HCT116 (cell line): ENCODE data around the gene EVC. TPM values are rescaled to one million over a fixed set of nuclear protein-coding genes. Genes with fewer than 3 reads are reported as not detected.

Source experiments
- ATAC-seq: fragments of 200-7000 bp; cut with Tn5 transposase; 2 replicates; pipeline ENCODE4 v1.9.1; 2020; ENCODE audit warnings: mild to moderate bottlenecking, moderate library complexity
- BruUV-seq: library from RNA; stranded (reverse); fragments of 400-500 nt; replicated peaks from 2 replicates; lab custom pipeline; 2021; lab: Mats Ljungman, UMichigan
- CTCF ChIA-PET: fragments of 300-600 bp; sonication (Branson Sonifier 250); formaldehyde crosslinking; loops from one replicate; lab custom pipeline; 2021; ENCODE audit warnings: antibody characterized with exemption; lab: Charles Lee
- POLR2A ChIA-PET: fragments of 300-600, 350-600 bp; sonication (Branson Sonifier 250); formaldehyde crosslinking; loops from one replicate; lab custom pipeline; 2021; ENCODE audit warnings: antibody characterized with exemption; lab: Charles Lee
- RAD21 ChIA-PET, 2 experiments: fragments of 300-600 bp; sonication (Branson Sonifier 250); formaldehyde crosslinking; loops; one replicate each; lab custom pipeline; 2023; ENCODE audit warnings: low total read pairs in 2 of 2; ENCODE audit not compliant: uncharacterized antibody in 2 of 2, unreplicated experiment in 2 of 2, low non-redundant PET in 1 of 2; lab: Charles Lee
- DNase-seq: peaks from one replicate; pipeline ENCODE4 v3.0.0-alpha.2; 2010; ENCODE audit warnings: low read depth, low spot score
- H2AFZ ChIP-seq: fragments of 200-600 bp; shearing (Covaris generic), sonication (generic); 2 replicates; pipeline ENCODE4 v1.6.1; 2017; ENCODE audit warnings: low read depth, mixed run types, mixed read lengths, antibody characterized with exemption, low read length; ENCODE audit not compliant: poor library complexity, severe bottlenecking
- H3K27ac ChIP-seq: 2 replicates; pipeline ENCODE4 v1.5.1; 2012; ENCODE audit warnings: low read depth, low read length
- H3K27me3 ChIP-seq: fragments of 200-600 bp; sonication (generic); 2 replicates; pipeline ENCODE4 v1.6.1; 2016; ENCODE audit warnings: mixed run types, low read length, mixed read lengths; ENCODE audit not compliant: insufficient read depth
- H3K36me3 ChIP-seq, 2 experiments: fragments of 200-500 bp in 1 of 2; fragments of 200-600 bp in 1 of 2; sonication (Bioruptor generic) in 1 of 2; sonication (generic) in 1 of 2; 2 replicates each; pipeline versions ENCODE4 v1.5.1 to v1.6.1; 2014 to 2016; ENCODE audit warnings: low read length in 2 of 2, inconsistent platforms in 1 of 2, mixed read lengths in 1 of 2, mixed run types in 1 of 2; ENCODE audit not compliant: insufficient read depth in 2 of 2, control insufficient read depth in 1 of 2
- H3K4me1 ChIP-seq, 2 experiments: fragments of 200-600 bp in 1 of 2; sonication (generic) in 1 of 2; 2 replicates each; pipeline versions ENCODE4 v1.5.1 to v1.6.1; 2012 to 2017; ENCODE audit warnings: low read length in 2 of 2, inconsistent platforms in 1 of 2, mild to moderate bottlenecking in 1 of 2, mixed read lengths in 1 of 2, mixed run types in 1 of 2, moderate library complexity in 1 of 2; ENCODE audit not compliant: insufficient read depth in 2 of 2, control insufficient read depth in 1 of 2
- H3K4me2 ChIP-seq: fragments of 200-600 bp; sonication (generic); 2 replicates; pipeline ENCODE4 v1.6.1; 2017; ENCODE audit warnings: mixed run types, low read length, mixed read lengths
- H3K4me3 ChIP-seq, 2 experiments: fragments of 200-600 bp in 1 of 2; sonication (generic) in 1 of 2; replicated peaks in 1 of 2; 2 replicates each; pipeline ENCODE4 v1.5.1; 2011 to 2016; ENCODE audit warnings: low read length in 2 of 2, control low read depth in 1 of 2, low read depth in 1 of 2, mild to moderate bottlenecking in 1 of 2, mixed read lengths in 1 of 2, mixed run types in 1 of 2
- H3K79me2 ChIP-seq: fragments of 200-600 bp; sonication (generic); 2 replicates; pipeline ENCODE4 v1.6.1; 2017; ENCODE audit warnings: mild to moderate bottlenecking, mixed run types, low read length, moderate library complexity, mixed read lengths; ENCODE audit not compliant: insufficient read depth
- H3K9ac ChIP-seq: fragments of 200-600 bp; sonication (generic); 2 replicates; pipeline ENCODE4 v1.6.1; 2016; ENCODE audit warnings: low read length, mixed read lengths
- H3K9me2 ChIP-seq: fragments of 200-600 bp; sonication (generic), shearing (Covaris generic); 2 replicates; pipeline ENCODE4 v1.6.1; 2017; ENCODE audit warnings: mixed run types, mild to moderate bottlenecking, moderate library complexity; ENCODE audit not compliant: insufficient read depth
- H3K9me3 ChIP-seq, 2 experiments: fragments of 200-500 bp in 1 of 2; fragments of 200-600 bp in 1 of 2; sonication (Bioruptor generic) in 1 of 2; sonication (generic) in 1 of 2; 2 replicates each; pipeline ENCODE4 v1.6.1; 2014 to 2017; ENCODE audit warnings: low read length in 2 of 2, mixed read lengths in 2 of 2, inconsistent platforms in 1 of 2, low read depth in 1 of 2, mild to moderate bottlenecking in 1 of 2, mixed run types in 1 of 2, moderate library complexity in 1 of 2; ENCODE audit not compliant: control insufficient read depth in 1 of 2, insufficient read depth in 1 of 2
- H4K20me1 ChIP-seq: fragments of 200-600 bp; sonication (generic), shearing (Covaris generic); 2 replicates; pipeline ENCODE4 v1.6.1; 2017; ENCODE audit warnings: mixed run types, mild to moderate bottlenecking, moderate library complexity; ENCODE audit not compliant: insufficient read depth
- ATF3 ChIP-seq: IDR thresholded peaks from 2 replicates; pipeline ENCODE4 v1.6.1; 2012
- CBX3 ChIP-seq: IDR thresholded peaks from 2 replicates; pipeline ENCODE4 v1.6.1; 2012; ENCODE audit warnings: low read depth
- EZH2phosphoT487 ChIP-seq: fragments of 200-600 bp; IDR thresholded peaks from 2 replicates; pipeline ENCODE4 v1.6.1; 2018; ENCODE audit warnings: antibody characterized with exemption, borderline replicate concordance
- RAD21 ChIP-seq: IDR thresholded peaks from 2 replicates; pipeline ENCODE4 v1.6.1; 2012; ENCODE audit warnings: low read depth, mild to moderate bottlenecking
- SIN3A ChIP-seq: IDR thresholded peaks from 2 replicates; pipeline ENCODE4 v1.6.1; 2012; ENCODE audit warnings: low read depth
- TCF7L2 ChIP-seq: IDR thresholded peaks from 2 replicates; pipeline ENCODE4 v1.7.0; 2011; ENCODE audit warnings: borderline replicate concordance, inconsistent platforms; ENCODE audit not compliant: insufficient read depth, insufficient read length; ENCODE audit errors: extremely low read depth
- ZFX ChIP-seq: fragments of 450-650 bp; IDR thresholded peaks from 2 replicates; pipeline ENCODE4 v1.6.1; 2017
- intact Hi-C: fragments of 100-400 bp; cut with micrococcal nuclease; formaldehyde crosslinking; loops from 2 replicates; pipeline ENCODE4 v1.10.0; 2022
- total RNA-seq: library from RNA; stranded (reverse); gene quantifications from one replicate; pipeline ENCODE4 v1.2.1, GENCODE V29; 2021; ENCODE audit not compliant: unreplicated experiment
- TF ChIP-seq, protein P1 (sequence below), 3 experiments: fragments of 200-600 bp in 1 of 3; sonication (generic) in 1 of 3; IDR thresholded peaks in 2 of 3; conservative IDR thresholded peaks in 1 of 3; 2 replicates each; pipeline ENCODE4 v1.5.1; 2012 to 2017; ENCODE audit warnings: low read depth in 2 of 3, low read length in 2 of 3, antibody characterized with exemption in 1 of 3, borderline replicate concordance in 1 of 3, control low read depth in 1 of 3, mild to moderate bottlenecking in 1 of 3, mixed read lengths in 1 of 3, mixed run types in 1 of 3, moderate library complexity in 1 of 3; ENCODE audit not compliant: insufficient read depth in 1 of 3

The EVC gene
- total RNA-seq, 1 experiment from 2014 or later: 0.15 TPM

DNA sequence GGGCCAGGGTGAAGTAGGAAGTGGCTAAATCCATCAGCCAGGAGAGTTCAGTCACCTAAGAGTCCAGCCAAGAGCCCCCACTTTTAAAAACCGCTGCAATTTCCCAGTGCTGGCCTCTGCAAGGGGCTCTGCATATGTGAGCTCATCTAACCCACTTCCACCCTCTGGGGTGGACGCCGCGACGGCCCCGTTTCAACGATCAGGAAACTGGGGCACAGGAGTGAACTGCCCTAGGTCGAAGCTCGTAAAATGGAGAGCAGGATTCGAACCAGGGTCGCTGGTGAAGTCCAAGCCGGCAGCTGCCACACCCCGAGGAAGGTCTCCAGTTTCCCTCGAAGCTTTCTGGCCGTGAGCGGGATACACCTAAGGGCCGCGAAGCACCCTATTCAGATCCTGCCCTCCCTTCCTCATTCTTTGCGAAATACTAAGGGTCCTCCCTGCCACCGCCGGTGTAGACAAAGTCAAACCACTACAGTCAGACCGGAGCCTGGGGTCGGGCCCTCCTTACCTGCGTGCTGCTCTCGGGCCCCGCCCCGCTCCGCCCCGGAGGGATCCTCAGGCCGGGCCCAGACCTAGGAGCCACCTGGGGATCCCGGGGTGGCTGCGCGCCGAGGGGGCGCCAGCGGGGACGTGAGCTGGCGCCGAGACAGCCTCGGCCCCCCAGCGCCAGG is 3.1 kb upstream of the EVC start:
- BruUV-seq: no TSS peak
- intact Hi-C loops: no loop called here
- H3K9me2 ChIP-seq: no peaks in the 10 kb centered on the region
- no peak overlapping the region for H2AFZ ChIP-seq
- TF ChIP-seq ZFX (no peak), TCF7L2 (no peak), CBX3 (no peak), RAD21 (no peak), EZH2phosphoT487 (no peak), SIN3A (no peak), ATF3 (no peak)
- TF ChIP-seq, protein P1, sequence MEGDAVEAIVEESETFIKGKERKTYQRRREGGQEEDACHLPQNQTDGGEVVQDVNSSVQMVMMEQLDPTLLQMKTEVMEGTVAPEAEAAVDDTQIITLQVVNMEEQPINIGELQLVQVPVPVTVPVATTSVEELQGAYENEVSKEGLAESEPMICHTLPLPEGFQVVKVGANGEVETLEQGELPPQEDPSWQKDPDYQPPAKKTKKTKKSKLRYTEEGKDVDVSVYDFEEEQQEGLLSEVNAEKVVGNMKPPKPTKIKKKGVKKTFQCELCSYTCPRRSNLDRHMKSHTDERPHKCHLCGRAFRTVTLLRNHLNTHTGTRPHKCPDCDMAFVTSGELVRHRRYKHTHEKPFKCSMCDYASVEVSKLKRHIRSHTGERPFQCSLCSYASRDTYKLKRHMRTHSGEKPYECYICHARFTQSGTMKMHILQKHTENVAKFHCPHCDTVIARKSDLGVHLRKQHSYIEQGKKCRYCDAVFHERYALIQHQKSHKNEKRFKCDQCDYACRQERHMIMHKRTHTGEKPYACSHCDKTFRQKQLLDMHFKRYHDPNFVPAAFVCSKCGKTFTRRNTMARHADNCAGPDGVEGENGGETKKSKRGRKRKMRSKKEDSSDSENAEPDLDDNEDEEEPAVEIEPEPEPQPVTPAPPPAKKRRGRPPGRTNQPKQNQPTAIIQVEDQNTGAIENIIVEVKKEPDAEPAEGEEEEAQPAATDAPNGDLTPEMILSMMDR (IDR thresholded peaks at IDR 0.05 in 2 of 3, conservative IDR thresholded peaks at IDR 0.05 in 1 of 3; ENCODE audit: borderline replicate concordance in 1 of 3, insufficient read depth in 1 of 3, low read depth in 2 of 3, low read length in 2 of 3): no peak
- no peaks in the 10 kb centered on the region for H4K20me1 ChIP-seq
- H3K36me3 ChIP-seq: no peaks in the 10 kb centered on the region
- H3K79me2 ChIP-seq: no peaks in the 10 kb centered on the region
- H3K9ac ChIP-seq: no peak overlapping the region
- no peak for ATAC-seq
- H3K9me3 ChIP-seq: no peaks in the 10 kb centered on the region
- H3K4me2 ChIP-seq: no peak overlapping the region
- ChIA-PET POLR2A (no interaction called here), RAD21 (no interaction called here), CTCF (no interaction called here)
- no peak overlapping the region for H3K4me3 ChIP-seq
- no peaks in the 10 kb centered on the region; the same call in none of the 2 replicates for H3K27me3 ChIP-seq
- no peak for DNase-seq
- no peak overlapping the region for H3K27ac ChIP-seq
- no peaks in the 10 kb centered on the region for H3K4me1 ChIP-seq
